ENCODE results near the gene SINHCAF.
"Not testable (repeated sequence)": the region's sequence is repeated elsewhere in the genome, so short reads cannot be mapped to it uniquely, and the experiment has no call there.

The SINHCAF gene

DNA sequence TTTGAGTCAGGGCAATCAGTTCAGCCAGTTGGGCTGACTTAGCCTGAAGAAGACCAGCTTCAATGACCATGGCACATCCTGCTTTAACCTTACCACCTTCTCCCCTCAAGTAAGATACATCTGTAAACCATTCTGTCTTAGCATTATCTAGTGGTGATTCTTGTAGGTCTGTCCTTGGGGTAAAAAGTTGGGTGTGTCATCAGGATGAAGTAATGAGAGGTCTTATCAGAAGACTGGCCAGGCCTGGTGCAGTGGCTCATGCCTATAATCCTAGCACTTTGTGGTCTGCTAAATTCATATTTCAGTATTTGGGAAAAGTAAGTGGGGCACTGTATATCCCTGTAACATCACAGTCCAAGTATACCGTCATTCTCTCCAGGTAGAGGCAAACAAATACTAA is 19.1 kb downstream of the SINHCAF start:
- no peak for DNase-seq (ENCODE audit: low spot score)

DNA sequence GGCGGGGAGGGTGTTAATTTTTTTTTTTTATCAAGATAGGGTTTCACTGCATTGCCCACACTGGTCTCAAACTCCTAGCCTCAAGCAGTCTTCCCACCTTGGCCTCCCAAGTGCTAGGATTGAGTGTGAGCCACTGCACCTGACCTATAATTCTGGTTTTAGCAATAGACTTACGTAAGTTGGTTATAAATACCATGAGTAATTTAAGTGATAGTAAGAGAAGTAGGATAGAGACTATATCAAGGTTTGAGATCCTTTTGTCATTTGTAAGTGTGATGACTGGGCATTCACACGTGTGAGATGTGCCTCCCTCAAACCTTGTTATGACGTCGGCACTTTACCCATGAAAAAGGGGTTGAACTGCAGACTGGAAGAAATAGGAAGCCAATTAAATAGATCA is 22.5 kb downstream of the SINHCAF start:
- no peak for DNase-seq (ENCODE audit: low spot score)

GRCh38 chr12:31301311-31301710 is 24.6 kb downstream of the SINHCAF start:
- no peak for DNase-seq (ENCODE audit: low spot score)

DNA sequence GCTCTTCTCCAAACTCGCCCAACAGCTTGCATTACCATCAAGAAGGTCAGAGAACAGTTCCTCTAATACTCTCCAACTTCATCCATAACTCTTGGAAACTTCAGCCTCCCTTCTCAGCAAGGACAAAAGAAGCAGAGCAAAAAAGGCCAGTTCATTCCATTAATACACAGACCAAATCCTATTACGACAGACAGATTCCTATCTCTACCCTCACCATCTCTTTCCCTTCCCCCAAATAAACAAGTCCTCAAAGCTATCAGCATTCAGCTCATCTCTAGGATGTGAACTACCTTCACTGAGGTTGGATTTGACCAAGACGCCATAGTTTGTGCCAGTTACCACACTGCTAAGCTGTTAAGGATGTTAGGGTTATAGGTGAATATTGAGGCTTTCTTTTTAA is 25.2 kb downstream of the SINHCAF start:
- DNase-seq (ENCODE audit: low spot score): no peak

DNA sequence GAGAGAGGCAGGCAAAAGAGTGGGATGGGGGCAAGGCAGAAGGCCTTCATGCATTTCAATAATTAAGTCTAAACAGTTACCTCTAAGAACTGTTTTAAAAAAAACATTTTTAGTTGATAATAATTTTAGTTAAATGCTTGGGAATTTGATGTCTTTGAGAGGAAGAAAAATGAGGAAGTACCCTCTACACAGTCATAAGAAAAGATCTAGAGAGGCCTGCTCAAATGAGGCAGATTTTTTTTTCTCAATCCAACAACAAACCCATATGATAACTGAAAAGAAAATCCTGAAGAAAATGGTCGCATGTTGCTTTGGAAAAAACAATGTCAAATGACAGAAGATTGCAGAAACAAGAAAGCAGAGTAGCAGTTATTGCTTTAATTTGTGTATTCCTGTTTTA is 25.6 kb downstream of the SINHCAF start:
- no peak for DNase-seq (ENCODE audit: low spot score)

DNA sequence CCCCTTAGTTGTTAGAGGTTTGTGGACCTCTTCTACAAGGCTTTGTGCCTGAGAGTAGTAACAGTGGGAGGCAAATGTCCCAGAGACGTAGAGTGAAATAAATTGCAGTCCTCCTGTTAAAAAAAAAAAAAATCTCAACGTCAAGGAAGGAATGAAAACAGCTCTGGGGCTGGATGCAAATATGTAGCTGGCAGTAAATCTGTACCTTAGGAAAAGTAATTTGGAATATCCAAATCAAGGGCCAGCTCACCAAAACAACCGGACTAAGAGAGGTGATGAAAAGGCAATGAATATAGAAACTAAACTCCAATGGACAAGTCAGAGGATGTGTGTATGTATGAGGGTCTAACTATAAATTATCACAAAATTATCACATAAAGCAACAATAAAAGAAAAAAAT is 27.0 kb downstream of the SINHCAF start:
- no peak for DNase-seq (ENCODE audit: low spot score)

DNA sequence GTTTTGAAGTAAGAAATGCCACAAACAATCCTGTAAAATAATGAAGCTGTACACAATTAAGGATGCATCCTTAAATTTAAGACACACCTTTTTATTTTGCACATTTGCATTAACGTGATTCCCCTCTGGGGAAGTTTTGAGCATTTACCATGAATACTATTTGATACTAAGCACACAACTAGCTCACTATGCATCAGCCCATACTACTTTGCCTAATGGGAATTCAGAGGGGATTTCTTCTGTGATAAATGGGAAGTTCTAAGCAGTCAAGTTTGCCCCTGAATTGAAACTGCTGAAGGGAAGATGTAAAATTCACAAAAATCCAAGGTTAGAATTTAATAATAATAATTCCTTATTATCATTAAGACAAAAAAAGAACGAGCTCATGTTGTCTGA is 27.4 kb downstream of the SINHCAF start:
- no peak for DNase-seq (ENCODE audit: low spot score)

DNA sequence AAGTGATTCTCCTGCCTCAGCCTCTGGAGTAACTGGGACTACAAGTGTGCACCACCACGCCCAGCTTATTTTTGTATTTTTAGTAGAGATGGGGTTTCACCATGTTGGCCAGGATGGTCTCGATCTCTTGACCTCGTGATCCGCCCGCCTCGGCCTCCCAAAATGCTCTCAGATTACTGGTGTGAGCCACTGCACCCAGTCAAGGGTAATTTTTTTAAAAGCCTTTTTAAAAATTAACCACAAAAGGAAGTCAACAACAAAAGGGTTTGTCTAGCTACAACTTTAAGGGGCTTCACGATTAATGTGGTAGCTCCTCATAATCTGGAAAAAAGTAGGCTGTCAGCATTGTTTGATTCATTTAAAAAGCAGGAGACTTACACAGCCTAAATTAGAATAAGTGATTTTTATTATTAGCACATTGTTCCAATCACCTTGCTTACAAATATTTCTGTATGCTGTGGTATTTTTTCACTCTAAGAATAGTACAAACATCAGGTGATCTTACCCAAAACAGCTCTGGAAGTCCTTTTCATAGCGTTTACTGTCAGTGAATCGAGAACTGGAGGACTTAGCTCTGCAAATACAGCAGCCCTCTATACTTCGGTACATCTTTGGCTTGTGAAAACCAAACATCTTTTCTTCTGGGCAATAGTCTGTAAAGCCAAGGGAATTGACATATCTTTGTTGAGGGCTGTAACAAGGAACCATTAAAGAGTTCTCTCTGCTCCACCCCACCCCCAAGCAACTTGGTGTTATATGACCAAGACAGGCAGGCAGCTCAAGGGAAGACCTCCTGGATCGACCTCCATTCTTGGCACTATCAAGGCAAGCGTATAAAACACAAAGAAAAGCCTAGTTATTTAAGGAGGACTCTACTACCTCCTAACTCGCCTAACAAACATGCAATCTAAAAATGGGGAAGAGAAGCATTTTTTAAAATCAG is 28.1 kb downstream of the SINHCAF start:
- DNase-seq (ENCODE audit: low spot score): no peak

DNA sequence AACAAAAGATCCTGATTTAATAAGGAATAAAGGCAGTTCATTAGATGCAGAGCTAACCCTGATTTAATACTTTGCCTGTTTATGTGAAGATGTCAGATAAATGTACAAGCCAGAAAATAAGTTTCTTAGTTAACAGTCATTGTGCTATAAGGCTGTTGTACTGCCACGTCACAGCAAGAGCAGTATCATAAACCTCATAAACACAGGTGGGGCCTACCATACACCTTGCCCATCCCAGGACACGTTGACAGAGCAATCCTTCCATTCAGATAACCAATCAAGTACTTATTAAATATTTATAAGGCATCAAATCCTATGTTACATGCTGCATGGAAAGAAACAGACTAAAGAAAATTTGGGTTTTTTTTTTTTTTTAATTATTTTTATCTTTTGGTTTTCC is 36.5 kb downstream of the SINHCAF start:
- DNase-seq (ENCODE audit: low spot score): no peak

DNA sequence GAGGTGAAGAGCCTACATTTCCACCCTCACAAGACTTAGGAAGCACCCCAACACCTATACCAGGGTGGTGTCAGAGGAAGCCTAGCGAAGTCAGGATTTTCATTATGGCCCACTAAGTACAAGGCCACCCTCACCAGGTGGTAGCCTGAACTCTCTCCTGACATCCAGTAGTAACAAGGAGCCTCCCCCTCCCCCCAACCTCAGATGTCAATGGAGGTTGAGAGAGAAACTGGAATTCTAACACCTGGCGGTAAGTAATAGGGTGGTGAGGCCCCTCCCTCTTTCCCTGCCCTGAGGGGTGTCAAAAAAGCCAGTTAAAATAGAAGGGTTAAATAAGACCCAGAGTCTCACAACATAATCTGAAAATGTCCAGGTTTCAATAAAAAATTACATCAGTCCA is 37.6 kb downstream of the SINHCAF start:
- no peak for DNase-seq (ENCODE audit: low spot score)

GRCh38 chr12:31280183-31280582 is 45.8 kb downstream of the SINHCAF start:
- DNase-seq (ENCODE audit: low spot score): no peak

DNA sequence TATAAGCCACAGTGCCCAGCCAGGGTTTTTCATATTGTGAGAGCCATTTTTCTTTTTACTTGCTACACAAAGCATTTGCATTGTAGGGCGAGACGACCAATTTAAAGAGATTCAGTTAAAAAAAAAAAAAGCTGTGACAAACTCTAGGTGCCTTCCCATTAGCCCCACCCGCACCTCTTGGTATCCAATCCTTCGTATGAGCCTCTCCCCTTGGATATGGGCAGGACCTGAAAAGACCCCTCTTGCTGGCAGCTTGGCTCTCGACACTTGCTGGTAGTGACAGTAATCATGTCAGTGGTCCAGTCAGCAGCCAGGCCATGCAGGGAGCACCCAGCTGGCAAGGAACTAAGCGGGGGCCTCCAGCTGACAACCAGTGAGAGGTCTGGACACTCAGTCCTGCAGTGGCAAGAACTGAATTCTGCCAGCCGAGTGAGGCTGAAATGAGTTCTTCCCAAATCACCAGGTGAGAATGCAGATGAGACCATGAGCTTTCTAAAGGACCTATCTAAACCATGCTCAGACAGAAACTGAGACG is 46.5 kb downstream of the SINHCAF start:
- DNase-seq (ENCODE audit: low spot score): no peak

DNA sequence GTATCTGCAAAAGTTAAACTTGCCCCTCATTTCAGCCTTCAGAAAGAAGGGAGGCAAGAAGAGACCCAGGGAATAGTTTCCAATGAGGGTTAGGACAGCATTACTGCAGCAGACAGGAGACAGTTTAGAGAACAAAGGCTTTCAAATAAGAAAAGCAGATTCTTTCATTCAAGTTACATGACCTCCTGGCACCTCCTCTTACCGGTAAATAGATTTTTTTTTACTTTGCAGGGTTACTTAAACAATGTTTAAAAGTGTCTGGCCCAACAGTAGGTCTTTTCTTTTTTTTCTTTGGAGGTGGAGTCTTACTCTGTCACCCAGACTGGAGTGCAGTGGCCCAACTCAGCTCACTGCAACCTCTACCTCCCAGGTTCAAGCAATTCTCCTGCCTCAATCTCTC is 47.1 kb downstream of the SINHCAF start:
- DNase-seq (ENCODE audit: low spot score): no peak

DNA sequence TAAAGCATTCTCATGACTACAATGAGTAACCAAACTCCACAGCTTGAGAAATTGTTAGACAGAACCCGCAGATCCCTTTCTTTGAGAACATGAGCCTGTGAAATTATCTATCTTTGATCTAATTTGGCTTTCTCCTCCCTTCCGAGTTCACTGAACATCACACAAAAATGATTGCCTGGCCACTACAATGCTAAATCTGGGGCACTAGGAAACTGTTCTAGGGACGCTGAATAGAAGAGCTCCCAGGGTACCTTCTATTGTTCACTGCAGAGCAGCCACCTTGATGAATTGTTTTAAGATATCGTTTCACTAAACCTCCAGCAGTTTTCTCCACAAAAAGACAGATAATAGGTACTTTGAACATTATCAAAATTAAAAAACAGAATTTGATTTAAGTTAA is 47.5 kb downstream of the SINHCAF start:
- DNase-seq (ENCODE audit: low spot score): no peak

DNA sequence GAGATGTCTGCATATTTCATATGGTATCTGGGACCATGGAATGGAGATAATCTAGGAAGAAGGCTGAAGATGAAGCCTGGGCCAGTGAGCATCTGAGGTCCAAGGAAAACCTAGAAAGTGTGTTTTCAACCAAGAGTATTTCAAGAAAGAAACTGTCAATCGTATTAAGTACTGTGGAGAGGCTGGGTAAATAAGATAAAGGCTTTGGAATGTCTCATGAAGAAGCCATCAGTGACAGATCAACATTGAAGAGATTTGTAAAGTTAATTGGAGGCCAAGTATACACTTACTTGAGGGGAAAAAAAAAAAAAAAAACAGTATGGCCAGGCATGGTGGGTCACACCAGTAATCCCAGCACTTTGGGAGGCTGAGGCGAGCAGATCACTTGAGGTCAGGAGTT is 48.9 kb downstream of the SINHCAF start:
- no peak for DNase-seq (ENCODE audit: low spot score)

GRCh38 chr12:31275491-31275890 is 50.5 kb downstream of the SINHCAF start:
- no peak for DNase-seq (ENCODE audit: low spot score)

DNA sequence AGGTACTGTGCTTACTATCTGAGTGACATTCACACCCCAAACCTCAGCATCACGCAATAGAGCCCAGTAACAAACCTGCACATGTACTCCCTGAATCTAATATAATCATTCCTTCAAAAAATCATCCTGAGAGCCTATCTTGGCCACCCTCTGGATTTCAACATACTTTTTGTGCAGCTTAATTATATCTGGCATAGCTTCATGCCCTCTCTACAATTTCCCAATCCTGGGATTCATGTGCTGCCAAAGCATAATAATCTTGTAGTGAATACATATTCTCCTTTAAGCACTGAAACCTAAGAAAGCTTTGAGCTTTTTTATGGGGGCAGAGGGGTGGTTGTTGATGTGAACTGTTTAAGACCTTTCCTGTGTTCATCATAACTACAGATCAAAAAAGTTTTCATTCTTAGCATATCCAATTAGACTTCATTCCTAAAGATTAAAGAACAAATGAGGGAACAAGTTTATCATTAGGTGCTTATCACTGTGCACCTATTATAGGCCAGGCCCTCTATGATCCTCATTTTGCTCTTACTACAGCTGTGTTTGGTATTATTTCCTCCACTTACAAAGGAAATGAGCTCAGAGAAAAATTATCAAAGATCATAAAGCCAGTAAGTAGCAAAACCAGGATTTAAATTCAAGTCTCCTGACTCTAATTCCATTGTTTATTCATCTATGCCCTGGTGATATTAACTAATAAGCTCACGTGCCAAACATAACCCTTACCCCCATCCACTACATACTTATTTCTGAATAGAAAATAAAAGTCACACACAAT is 51.2 kb downstream of the SINHCAF start:
- no peak for DNase-seq (ENCODE audit: low spot score)

GRCh38 chr12:31273794-31274193 is 52.2 kb downstream of the SINHCAF start:
- not testable (repeated sequence) for DNase-seq (ENCODE audit: low spot score)

DNA sequence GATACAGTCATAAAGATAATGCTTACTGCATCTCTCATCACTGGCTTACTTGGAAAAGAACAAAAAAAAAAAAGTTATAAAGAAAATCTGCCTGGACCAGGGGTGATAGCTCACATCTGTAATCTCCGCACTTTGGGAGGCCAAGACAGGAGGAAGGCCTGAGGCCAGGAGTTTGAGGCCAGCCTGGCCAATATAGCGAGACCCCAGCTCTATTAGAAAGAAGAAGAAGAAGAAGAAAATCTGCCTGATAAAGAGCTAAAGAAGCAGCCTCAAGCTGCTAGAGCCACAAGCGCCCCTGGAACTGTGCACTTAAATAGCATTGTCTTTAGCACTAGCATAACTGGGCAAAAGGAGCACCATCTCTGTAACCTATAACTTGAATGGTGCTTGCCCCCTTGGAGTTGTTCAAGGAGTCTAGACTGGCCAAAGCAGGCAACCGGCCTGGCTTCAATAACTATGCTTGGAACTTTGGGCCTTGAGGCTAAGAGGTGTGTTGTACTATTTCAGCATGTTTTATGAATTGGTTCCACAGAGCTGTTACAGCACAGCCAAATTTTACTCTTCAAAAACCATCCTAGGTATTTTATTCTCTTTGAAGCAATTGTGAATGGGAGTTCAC is 53.2 kb downstream of the SINHCAF start:
- DNase-seq (ENCODE audit: low spot score): no peak

DNA sequence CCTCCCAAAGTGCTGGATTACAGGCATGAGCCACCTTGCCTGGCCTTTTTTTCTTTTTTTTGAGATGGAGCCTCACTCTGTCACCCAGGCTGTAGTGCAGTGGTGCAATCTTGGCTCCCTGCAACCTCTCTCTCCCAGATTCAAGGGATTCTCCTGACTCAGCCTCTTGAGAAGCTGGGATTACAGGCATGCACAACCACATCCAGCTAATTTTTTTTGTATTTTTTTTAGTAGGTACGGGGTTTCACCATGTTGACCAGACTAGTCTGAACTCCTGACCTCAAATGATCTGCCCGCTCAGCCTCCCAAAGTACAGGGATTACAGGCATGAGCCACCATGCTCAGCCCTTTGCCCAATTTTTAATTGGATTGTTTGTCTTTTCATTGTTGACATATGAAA is 58.0 kb downstream of the SINHCAF start:
- no peak for DNase-seq (ENCODE audit: low spot score)

DNA sequence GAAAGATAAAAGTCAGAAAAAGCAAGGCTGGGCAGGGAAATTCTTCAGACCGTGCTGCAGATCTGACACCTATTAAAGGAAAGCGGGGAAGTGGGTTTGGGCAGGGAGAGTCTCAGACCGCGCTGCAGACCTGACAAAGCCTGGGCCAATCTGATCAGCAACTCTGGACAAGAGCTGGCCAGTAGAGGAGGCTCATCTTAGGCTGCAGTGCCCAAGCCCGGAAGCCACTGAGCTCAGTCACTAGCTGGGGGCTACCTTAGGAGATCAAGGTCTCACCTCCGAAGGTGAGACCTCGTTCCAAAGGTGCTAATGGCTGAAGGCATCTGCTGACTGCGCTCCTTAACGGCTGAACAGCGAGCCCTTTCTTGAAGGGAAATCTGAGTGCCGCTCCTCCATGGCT is 60.2 kb downstream of the SINHCAF start:
- DNase-seq (ENCODE audit: low spot score): no peak

- no peak for DNase-seq (ENCODE audit: low spot score)
Measured at GRCh38 chr12:31263661-31264060, 62.3 kb downstream of the SINHCAF start.

DNA sequence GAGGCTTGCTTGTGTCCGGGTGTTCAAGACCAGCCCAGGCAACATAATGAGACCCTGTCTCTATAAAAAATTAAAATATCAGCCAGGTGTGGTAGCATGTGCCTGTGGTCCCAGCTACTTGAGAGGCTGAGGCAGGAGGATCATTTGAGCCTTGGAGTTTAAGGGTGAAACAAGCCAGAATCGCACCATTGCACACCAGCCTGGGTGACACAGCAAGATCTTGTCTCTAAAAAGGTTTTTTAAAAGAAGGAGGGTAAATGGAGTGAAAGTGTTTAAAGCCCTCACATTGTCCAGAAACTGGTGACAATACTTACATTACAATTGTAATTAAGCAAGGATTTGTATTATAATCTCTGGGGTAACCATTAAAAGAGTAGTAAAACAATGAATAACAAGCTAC is 64.2 kb downstream of the SINHCAF start:
- DNase-seq (ENCODE audit: low spot score): no peak
